ENCODE data around the gene F2RL2.
"Not testable (repeated sequence)": the region's sequence is repeated elsewhere in the genome, so short reads cannot be mapped to it uniquely, and the experiment has no call there.

Gene F2RL2

GRCh38 chr5:76622076-76622475, 1.1 kb downstream of the F2RL2 start:
- no peak for DNase-seq (ENCODE audit: low spot score)

DNA sequence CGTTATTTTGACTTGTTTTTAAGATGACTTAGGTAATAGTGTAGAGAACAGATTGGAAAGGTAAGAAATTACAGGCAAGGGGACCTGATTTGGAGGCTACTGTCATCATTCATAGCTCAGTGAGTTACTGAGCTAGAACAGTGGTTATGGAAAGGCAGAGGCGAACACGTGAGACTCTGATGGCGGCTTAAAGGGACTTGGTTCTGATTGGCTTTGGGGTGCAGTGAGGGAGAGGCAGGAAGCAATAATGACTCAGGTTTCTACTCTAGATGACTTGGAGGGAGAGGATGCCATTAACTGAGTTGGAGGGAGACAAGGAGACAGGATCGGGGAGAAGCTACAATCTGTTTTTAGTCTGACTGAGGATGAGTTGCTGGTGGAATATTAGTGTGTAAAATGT, 3.0 kb downstream of the F2RL2 start:
- no peak for DNase-seq (ENCODE audit: low spot score)

DNA sequence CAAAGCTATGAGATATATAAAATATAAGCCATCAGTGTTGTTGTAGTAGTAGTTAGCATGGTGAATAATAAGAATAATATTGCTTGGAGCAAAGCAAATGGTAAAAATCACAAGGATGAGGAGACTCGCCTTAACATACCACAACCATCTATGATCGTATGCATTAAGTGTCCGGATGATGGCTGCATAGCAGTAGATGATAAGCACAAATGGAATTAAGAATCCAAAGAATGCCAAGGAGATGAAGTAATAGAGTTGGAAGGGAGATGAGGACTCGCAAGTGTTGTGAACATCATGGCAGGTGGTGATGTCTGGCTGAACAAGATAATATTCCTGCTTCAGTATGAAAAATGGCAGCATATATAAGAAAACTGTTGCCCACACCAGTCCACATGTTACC, 5.5 kb downstream of the F2RL2 start:
- DNase-seq (ENCODE audit: low spot score): no peak

- no peak for DNase-seq (ENCODE audit: low spot score)
Measured at GRCh38 chr5:76617229-76617628, 6.0 kb downstream of the F2RL2 start.

- DNase-seq (ENCODE audit: low spot score): no peak
Measured at GRCh38 chr5:76616206-76616605, 7.0 kb downstream of the F2RL2 start.

- DNase-seq (ENCODE audit: low spot score): no peak
Measured at GRCh38 chr5:76615759-76616158, 7.4 kb downstream of the F2RL2 start.

DNA sequence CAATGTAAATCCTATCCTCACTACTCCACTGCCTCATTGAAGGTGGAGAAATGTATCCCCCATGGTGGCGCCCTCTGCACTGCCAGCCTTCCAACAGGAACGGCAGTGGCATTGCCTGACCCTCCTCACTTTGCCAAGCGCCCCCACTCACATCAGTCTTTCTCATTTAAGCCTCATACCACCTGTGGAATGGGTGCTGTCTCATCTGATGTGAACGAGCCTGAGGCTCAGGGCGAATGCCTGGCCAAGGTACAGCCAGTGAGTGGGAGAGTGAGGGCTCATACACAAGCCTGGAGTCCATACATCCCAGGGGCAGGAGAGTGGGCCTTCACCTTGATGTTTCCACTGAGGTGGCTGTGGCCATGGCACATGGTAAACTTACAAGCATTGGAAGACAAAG, 10.3 kb downstream of the F2RL2 start:
- no peak for DNase-seq (ENCODE audit: low spot score)

GRCh38 chr5:76610196-76610595, 13.0 kb downstream of the F2RL2 start:
- DNase-seq (ENCODE audit: low spot score): no peak

DNA sequence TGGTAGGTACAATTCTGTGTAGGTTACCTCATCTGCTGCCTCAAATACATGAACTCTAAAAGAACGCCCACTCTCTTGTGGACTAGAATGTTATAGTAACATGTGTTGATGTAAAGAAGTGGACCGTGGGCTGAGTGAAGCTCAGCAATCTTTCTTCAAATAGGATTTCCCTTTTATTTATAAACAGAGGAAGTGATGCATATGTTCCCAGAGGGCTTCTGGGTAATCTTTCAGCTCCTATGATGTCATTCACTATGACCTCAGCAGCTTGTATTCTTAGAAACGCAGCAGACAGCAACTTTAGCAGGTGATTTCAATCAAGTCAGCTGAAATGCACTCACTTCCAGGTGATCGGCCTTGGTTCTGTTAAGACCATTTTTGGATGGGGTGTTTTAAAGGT, 14.4 kb downstream of the F2RL2 start:
- no peak for DNase-seq (ENCODE audit: low spot score)

DNA sequence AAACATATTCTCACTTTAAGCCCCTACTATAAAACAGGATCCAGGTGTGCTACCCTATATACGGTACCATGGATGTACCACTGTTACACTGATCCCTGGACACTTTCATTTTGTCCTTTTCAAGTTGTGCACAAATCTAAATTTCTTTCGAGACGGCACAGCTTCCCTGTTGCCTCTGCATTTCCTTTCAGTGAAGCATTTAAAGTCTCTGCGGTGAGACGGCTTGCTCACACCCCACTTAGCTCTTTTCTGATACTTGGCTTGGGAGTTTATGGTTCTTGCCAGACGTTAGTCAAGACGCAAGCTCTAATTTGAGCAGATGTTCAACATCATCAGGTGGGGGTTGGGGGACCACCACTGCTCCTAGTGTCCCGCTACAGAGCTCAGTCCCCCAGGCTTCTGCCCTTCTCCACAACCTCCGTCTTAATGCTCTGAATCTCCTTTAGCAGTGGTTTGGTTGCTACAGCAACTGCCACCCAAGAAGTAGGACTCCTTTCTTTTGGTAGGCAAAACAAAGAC, 15.8 kb downstream of the F2RL2 start:
- no peak for DNase-seq (ENCODE audit: low spot score)

DNA sequence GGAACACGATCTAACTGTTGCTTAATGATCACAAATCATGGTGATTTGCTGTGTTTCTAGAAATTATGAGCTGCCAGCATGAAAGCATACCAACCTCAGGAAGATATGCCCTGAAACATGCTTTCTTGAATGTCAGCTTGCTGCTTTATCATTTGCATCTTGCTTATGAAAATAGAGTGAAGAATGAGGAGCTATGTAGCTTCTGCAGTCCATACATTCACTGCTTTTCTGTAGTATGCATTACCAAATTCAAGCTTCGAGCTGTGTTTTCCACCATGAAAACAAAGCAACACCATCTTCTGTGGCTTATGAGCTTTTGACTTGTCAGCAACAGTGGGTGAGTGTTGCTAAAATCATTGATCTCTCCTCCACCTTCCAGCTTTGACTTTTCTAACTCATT, 16.5 kb downstream of the F2RL2 start:
- no peak for DNase-seq (ENCODE audit: low spot score)

DNA sequence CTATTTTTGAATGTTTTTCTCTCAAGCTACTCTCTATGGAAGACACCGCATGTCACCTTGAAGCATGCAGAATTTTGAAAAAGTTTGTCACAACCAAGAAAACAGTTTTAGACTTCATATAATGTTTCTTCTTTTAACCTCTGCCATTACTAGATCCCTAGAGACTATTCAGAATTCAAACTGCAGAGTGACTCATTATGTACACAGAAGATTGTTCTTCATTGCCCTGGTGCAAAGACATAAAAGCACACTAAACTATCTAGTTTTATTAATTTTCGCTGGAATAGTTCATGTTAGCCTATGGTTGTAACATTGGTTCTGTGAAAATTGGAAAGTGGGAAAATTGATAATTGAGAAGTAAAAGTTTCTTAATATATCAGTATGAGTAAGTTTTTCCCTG, 18.4 kb downstream of the F2RL2 start:
- no peak for DNase-seq (ENCODE audit: low spot score)

- not testable (repeated sequence) for DNase-seq (ENCODE audit: low spot score)
Measured at GRCh38 chr5:76603991-76604390, 19.2 kb downstream of the F2RL2 start.

- DNase-seq (ENCODE audit: low spot score): no peak
Measured at GRCh38 chr5:76602094-76602726, 21.0 kb downstream of the F2RL2 start.

DNA sequence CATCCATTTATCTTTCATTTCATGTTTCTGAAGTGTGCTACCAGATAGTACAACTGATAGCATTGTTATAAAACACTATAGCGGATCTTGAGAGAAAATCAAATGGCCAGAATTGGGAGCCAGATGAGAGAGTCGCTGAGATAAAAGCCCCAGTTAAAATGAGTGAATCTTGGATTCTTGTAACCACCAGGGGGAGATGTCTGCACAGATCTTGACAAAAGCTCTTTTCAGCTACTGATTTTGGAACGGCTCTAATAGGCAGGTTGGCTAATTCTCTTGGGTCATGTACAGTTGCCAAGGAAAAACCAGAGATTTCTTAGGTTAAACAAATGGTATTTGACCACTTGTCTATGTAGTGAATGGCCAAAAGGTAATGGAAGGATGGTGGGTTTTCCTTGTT, 21.7 kb downstream of the F2RL2 start:
- peak; percentile 60 for DNase-seq (ENCODE audit: low spot score)

DNA sequence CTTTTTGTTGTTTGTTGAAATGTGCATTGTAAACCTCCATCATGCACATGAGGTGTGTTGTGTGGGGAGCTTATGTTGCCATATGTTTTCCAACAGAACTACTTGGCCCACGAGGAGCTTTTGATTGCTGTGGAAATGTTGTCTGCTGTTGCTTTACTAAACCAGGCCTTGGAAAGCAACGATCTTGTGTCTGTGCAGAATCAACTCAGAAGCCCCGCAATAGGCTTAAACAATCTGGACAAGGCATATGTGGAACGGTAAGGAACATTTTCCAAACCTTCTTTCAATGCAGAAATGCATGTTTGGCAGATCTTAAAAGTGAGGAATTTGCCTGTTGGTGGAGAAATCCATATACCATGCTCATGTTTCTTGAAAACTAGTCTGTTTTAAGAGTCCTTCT, 22.5 kb downstream of the F2RL2 start:
- DNase-seq (ENCODE audit: low spot score): no peak

DNA sequence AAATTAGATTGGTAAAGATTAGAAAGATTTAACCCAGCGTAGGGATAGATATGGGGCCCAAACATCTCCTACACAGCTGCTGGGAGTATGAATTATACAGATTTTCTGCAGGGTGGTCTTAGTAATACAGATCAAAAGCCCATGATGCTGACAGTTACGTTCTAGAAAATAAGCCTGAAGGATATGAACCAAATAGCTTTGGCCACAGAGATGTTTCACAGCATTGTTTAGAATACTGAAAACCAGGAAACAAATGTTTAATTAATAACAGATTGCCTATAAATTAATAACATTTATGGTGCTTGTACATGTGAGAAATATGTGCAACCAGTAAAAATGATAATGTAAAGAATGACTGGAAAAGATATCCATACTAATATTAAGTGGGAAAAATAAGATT, 24.7 kb downstream of the F2RL2 start:
- DNase-seq (ENCODE audit: low spot score): no peak

DNA sequence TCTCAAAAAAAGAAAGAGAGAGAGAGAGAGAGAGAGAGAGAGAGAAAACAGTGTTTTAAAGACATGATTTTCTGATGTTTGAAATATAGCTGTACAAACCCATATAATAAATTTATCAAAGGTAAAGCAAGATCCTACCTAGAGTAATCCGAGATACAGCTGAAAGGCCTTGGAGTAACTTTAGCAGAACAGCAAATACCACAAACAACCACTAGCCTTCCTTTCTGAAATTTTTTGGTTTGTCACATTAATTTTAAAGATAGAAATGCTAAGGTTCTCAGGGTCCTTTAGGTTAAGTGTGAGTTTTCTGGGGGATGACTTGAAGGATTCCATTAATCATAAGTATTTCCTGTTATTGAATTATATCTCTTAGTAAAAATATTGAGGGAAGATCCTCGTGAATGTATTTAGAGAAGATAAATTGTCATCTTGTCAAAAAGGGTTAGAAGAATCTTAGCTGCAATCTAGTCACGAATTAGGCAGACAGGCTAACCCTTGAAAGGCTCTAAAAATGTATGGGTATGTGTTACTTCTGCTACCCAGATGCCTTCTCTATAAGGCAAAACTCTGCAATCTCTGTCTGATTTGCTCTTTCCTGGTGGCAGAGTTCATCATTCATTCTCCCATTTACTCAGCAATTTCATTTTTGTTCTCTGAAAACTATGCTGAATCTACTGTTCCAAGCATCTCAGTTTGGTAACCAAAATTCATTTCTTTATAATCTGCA, 27.3 kb downstream of the F2RL2 start:
- DNase-seq (ENCODE audit: low spot score): no peak

DNA sequence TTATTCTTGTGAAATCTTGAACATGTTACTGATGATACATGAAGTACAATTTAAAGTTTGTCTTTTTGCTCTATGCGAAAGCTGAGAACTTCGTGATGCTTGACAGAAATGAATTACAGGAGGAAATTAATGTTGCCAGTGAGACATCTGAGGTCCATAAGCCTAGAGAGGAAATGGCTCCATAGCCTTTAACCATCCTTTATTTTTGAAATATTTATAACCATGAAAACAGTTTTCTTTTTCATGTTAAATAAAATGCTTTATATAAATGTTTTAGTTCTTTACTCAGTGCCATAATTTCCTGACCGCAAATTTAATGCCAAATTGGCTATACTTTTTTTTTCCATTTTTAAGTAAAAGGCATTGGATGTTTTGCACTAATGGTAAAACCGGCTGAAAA, 29.1 kb downstream of the F2RL2 start:
- DNase-seq (ENCODE audit: low spot score): no peak

DNA sequence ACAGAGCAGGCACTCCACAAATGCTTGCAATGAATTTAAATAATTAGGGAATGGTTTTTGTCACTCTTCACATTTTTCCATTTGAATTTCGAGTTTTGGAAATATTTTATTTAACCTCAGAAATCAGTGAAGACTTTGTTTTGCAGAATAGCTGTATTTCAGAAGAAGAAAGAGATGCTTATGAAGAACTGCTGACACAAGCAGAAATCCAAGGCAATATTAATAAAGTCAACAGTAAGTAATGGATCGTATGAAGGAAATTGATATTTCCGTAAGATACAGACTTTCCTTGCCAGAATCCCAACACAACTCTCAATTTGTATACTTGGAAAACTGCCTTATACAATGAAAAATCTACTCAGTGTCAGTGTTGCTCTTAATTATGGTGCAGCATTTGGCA, 30.5 kb downstream of the F2RL2 start:
- DNase-seq (ENCODE audit: low spot score): no peak

- no peak for DNase-seq (ENCODE audit: low spot score)
Measured at GRCh38 chr5:76591366-76591765, 31.8 kb downstream of the F2RL2 start.

- DNase-seq (ENCODE audit: low spot score): no peak
Measured at GRCh38 chr5:76590027-76590426, 33.2 kb downstream of the F2RL2 start.

- DNase-seq (ENCODE audit: low spot score): no peak
Measured at GRCh38 chr5:76586531-76586930, 36.7 kb downstream of the F2RL2 start.

GRCh38 chr5:76585783-76586217, 37.4 kb downstream of the F2RL2 start:
- DNase-seq (ENCODE audit: low spot score): no peak

Data from D341Med (cell line).